Pancreas (tissue), 10 donors: ENCODE results near the gene RASAL2. TPM values are rescaled to one million over a fixed set of nuclear protein-coding genes. Genes with fewer than 3 reads are reported as not detected.

Experiments used
- ATAC-seq, 4 donors: fragments of 200-7000 bp; cut with Tn5 transposase; one replicate each; pipeline versions ENCODE4 v1.8.0 to v1.9.1; 2020; ENCODE audit warnings: mild to moderate bottlenecking in 4 of 4, moderate library complexity in 4 of 4
- DNase-seq, 6 donors: peaks; one replicate each; pipeline ENCODE4 v3.0.0-alpha.2; 2020
- FAIRE-seq: peaks from 2 replicates; lab custom pipeline; 2012; peaks lifted over from hg19 to GRCh38; lab: Jason Lieb, UNC
- H3K27ac ChIP-seq, 4 donors: fragments of 200-600 bp; sonication (generic); 1 replicate in 3 of 4; 2 replicates in 1 of 4; pipeline versions ENCODE4 v1.5.0 to v1.8.0; 2020
- H3K27me3 ChIP-seq, 4 donors: fragments of 200-600 bp; one replicate each; pipeline ENCODE4 v1.8.0; 2021
- H3K36me3 ChIP-seq, 3 donors: fragments of 200-600 bp; sonication (generic) in 1 of 3; one replicate each; pipeline versions ENCODE4 v1.5.0 to v1.8.0; 2020 to 2021
- H3K4me1 ChIP-seq, 3 donors: fragments of 200-600 bp; one replicate each; pipeline ENCODE4 v1.8.0; 2021
- H3K4me3 ChIP-seq, 4 donors: fragments of 200-600 bp; sonication (generic) in 2 of 4; one replicate each; pipeline versions ENCODE4 v1.5.0 to v1.8.0; 2020 to 2021
- H3K9me3 ChIP-seq, 4 donors: fragments of 200-600 bp; one replicate each; pipeline ENCODE4 v1.8.0; 2021
- WGBS, 2 donors: extraction: QIAGEN DNeasy Blood & Tissue Kit; methylation state at CpG; one replicate each; pipeline ENCODE4 v1.1.7; 2013; 5-methylcytosine and 5-hydroxymethylcytosine counted together
- intact Hi-C, 3 donors: fragments of 100-400 bp; cut with DNase I; formaldehyde crosslinking; loops; one replicate each; pipeline versions ENCODE4 v1.11.1 to v1.14.2; 2022
- polyA plus RNA-seq, 2 donors: library from polyadenylated mRNA; stranded (reverse); fragments of 200-250 nt; gene quantifications; one replicate each; pipeline ENCODE4 v1.2.3, GENCODE V29; 2013
- total RNA-seq, 6 donors: library from RNA; stranded (reverse); fragmentation: NEBNext Ultra II Directional in 4 of 6; extraction: Animal tissue kit (Norgen Biotek cat#: 25700) in 4 of 6; gene quantifications; one replicate each; pipeline versions ENCODE4 v1.2.1 to v1.2.4, GENCODE V29; 2021 to 2023
- TF ChIP-seq, protein P1 (sequence below), 4 donors: fragments of 200-600 bp; sonication (generic) in 3 of 4; IDR thresholded peaks; one replicate each; pipeline versions ENCODE4 v1.5.0 to v1.8.0; 2021; ENCODE audit warnings: antibody characterized with exemption in 4 of 4
- donor health status: healthy with polysubstance abuse.
- donor health status: DM: no; HTN: no; CAD: no; lungs with moderate emphysema.
- donor health status: DM: no; HTN: no; CAD: no.
- donor health status: control.
- donor health status: control.
- donor health status: Bipolar disorder and iron deficiency.
- donor health status: DM: yes; HTN: yes; CAD: no.
- donor health status: DM: no; HTN: no; CAD: no.
- donor health status: DM: no; HTN: no; CAD: no.
- donor health status: DM: yes; HTN: yes; CAD: no.

Gene RASAL2
- total and polyA plus RNA-seq, 8 donors: 2.5 to 12.9 (median 4.9) TPM

DNA sequence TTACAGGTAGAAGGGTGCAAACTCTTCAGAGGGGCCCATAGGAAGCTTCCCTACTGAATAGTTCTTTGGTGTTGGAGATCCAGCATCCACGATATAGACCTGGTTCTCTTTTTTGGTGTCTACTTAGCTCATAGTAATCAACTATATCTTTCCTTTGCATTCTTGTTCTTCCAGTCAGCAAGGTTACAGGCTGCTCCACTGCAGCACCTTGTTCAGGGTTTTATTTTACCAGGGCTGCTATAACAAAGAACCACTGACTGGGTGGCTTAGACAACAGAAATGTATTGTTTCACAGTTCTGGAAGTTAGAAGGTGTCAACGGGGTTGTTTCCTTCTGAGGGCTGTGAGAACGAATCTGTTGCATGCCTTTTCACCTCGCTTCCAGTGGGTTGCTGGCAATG, 266.5 kb downstream of the RASAL2 start:
- 65 to 68% methylated on average over 4 of the region's 4 CpGs for WGBS, 2 donors
- ATAC-seq: peak in 1 of 4 donors; percentile 32
- no peak for FAIRE-seq

DNA sequence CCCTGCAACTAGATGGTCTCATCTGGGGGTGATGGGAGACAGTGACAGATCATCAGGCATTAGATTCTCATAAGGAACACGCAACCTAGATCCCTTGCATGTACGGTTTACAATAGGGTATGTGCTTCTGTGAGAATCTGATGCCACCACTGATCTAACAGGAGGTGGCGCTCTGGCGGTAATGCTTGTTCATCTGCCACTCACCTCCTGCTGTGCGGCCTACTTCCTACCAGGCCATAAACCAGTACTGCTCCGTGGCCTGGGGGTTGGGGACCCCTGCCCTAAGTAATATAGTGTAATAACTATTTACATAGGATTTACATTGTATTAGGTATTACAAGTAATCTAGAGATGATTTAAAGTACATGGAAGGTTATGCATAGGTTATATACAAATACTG, 267.9 kb downstream of the RASAL2 start:
- no peak for FAIRE-seq
- no peaks in the 10 kb centered on the region for H3K36me3 ChIP-seq
- H3K4me3 ChIP-seq: no peak overlapping the region
- H3K4me1 ChIP-seq: peaks cover 3 to 12% (median 7%) of the 10 kb centered on the region in 3 donors
- no peaks in the 10 kb centered on the region for H3K9me3 ChIP-seq
- 98 to 99% methylated on average over 6 of the region's 6 CpGs for WGBS, 2 donors
- TF ChIP-seq, protein P1, sequence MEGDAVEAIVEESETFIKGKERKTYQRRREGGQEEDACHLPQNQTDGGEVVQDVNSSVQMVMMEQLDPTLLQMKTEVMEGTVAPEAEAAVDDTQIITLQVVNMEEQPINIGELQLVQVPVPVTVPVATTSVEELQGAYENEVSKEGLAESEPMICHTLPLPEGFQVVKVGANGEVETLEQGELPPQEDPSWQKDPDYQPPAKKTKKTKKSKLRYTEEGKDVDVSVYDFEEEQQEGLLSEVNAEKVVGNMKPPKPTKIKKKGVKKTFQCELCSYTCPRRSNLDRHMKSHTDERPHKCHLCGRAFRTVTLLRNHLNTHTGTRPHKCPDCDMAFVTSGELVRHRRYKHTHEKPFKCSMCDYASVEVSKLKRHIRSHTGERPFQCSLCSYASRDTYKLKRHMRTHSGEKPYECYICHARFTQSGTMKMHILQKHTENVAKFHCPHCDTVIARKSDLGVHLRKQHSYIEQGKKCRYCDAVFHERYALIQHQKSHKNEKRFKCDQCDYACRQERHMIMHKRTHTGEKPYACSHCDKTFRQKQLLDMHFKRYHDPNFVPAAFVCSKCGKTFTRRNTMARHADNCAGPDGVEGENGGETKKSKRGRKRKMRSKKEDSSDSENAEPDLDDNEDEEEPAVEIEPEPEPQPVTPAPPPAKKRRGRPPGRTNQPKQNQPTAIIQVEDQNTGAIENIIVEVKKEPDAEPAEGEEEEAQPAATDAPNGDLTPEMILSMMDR (IDR thresholded peaks at IDR 0.05): no peak
- no peak for DNase-seq
- intact Hi-C loops: no loop called here
- no peak for ATAC-seq
- H3K27ac ChIP-seq: no peak overlapping the region
- H3K27me3 ChIP-seq: no peaks in the 10 kb centered on the region

More for the DNA sequence above, 266.5 kb downstream of the RASAL2 start:
- intact Hi-C loops: no loop called here
- Histone ChIP-seq H3K9me3 (no peaks in the 10 kb centered on the region), H3K4me1 (peaks cover 3 to 12% (median 7%) of the 10 kb centered on the region in 3 donors), H3K27me3 (no peaks in the 10 kb centered on the region), H3K27ac (peak overlapping the region in 1 of 4 donors; percentile 5), H3K4me3 (no peak overlapping the region), H3K36me3 (no peaks in the 10 kb centered on the region)
- TF ChIP-seq, protein P1 (IDR thresholded peaks at IDR 0.05): no peak
- DNase-seq: no peak

DNA sequence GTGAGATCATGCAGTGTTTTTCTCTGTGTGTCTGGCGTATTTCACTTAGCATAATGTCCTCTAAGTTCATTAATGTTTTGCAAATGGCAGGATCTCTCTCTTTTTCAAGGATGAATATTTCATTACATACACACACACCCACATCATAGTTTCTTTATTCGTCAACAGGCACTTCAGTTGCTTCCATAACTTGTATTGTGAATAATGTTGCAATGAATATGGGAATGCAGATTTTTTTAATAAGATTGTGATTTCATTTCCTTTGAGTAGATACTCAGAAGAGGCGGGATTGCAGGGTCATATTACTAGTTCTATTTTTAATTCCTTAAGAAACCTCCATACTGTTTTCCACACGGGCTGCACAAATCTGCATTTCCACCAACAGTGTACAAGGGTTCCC, 268.8 kb downstream of the RASAL2 start:
- intact Hi-C loops: no loop called here
- ATAC-seq (no peak), DNase-seq (no peak), FAIRE-seq (no peak)
- H3K36me3 ChIP-seq: no peaks in the 10 kb centered on the region
- H3K27ac ChIP-seq: no peak overlapping the region
- H3K9me3 ChIP-seq: no peaks in the 10 kb centered on the region
- no peak overlapping the region for H3K4me3 ChIP-seq
- WGBS, 2 donors: 87 to 93% methylated on average over 4 of the region's 4 CpGs
- no peaks in the 10 kb centered on the region for H3K27me3 ChIP-seq
- TF ChIP-seq, protein P1 (IDR thresholded peaks at IDR 0.05): no peak
- H3K4me1 ChIP-seq: peaks cover 3 to 12% (median 7%) of the 10 kb centered on the region in 3 donors

DNA sequence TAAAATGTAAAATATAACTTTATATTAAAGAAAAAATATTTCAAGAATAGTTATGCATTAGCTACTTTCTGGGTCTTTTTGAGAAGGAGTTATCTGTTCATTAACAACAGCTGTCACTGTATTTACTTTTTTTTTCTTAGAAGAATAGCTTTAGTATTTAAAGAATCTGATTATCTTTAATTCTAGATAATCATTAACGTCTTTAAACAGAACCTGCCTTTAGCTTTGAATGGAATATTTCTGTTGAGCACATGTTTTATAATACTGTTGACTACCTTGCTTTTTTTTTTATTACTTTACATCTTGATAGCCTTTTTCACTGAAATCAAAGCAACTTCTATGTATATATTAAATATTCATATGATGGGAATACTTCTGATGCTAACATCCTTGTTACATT, 270.9 kb downstream of the RASAL2 start:
- intact Hi-C loops: no loop called here
- Histone ChIP-seq H3K4me1 (peaks cover 3 to 12% (median 7%) of the 10 kb centered on the region in 3 donors), H3K36me3 (no peaks in the 10 kb centered on the region), H3K4me3 (no peak overlapping the region), H3K27me3 (no peaks in the 10 kb centered on the region), H3K9me3 (no peaks in the 10 kb centered on the region), H3K27ac (peak overlapping the region in 1 of 4 donors; percentile 27)
- peak in 2 of 4 donors; percentile 51 to 68 for ATAC-seq
- no peak for DNase-seq
- TF ChIP-seq, protein P1 (IDR thresholded peaks at IDR 0.05): no peak
- 15 to 19% methylated on average over 1 of the region's 1 CpG for WGBS, 2 donors
- FAIRE-seq: no peak

DNA sequence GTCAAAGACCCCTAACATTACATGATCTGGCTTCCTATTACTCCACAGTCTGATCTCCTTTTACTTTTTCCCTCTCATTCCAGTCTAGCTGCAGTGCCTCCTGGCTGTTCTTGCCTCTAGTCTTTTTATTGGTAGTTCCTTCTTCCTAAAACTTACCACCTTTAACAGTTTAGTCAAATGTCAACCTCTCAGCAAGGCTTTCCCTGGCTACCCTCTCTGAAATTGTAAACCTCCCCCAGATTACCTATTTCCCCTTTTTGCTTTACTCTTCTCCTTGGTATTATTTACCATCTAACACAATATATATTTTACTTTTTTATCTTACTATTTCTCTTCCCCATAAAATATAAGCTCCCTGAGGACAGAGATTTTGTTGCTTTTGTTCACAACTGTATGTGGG, 273.2 kb downstream of the RASAL2 start:
- intact Hi-C loops: no loop called here
- no peak for DNase-seq
- ATAC-seq: no peak
- Histone ChIP-seq H3K27me3 (no peaks in the 10 kb centered on the region), H3K9me3 (no peaks in the 10 kb centered on the region), H3K36me3 (no peaks in the 10 kb centered on the region), H3K4me3 (no peak overlapping the region), H3K4me1 (peaks cover 0 to 12% (median 7%) of the 10 kb centered on the region in 3 donors), H3K27ac (no peak overlapping the region)
- TF ChIP-seq, protein P1 (IDR thresholded peaks at IDR 0.05): no peak
- FAIRE-seq: no peak
